ENCODE results near the gene STK32C. TPM values are rescaled to one million over a fixed set of nuclear protein-coding genes. Genes with fewer than 3 reads are reported as not detected.

Gene STK32C
- polyA plus RNA-seq, 1 donor from 2014 or later: 23.2 TPM

- no peaks in the 10 kb centered on the region for H3F3A ChIP-seq (ENCODE audit: insufficient read depth, low read length, poor library complexity, severe bottlenecking)
Observed at GRCh38 chr10:132181691-132182425, 125.9 kb downstream of the STK32C start.

DNA sequence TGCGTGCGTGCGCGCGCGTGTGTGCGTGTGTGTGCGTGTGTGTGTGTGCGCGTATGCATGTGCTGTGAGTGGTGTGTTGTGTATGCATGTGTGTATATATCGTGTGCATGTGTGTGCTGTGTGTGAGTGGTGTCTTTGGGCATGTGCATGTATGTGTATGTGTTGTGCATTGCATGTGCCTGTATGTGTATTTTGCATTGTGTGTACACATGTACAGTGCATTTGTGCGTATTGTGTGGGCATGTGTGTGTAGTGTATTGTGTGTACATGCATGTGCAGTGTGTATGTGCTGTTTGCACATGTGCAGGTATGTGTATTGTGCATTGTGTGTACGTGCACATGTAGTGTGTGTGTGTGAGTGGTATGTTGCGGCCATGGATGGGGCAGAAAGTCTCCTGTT lies 127.0 kb downstream of the STK32C start:
- H3K9me2 ChIP-seq (ENCODE audit: insufficient read depth, low read length): no peaks in the 10 kb centered on the region
- no peak overlapping the region for H3K27ac ChIP-seq (ENCODE audit: low read length)
- no peak overlapping the region for H3K4me2 ChIP-seq (ENCODE audit: low read length)
- H3K4me3 ChIP-seq (ENCODE audit: low read length): no peak overlapping the region
- no peaks in the 10 kb centered on the region for H3K9me3 ChIP-seq (ENCODE audit: low read length)
- no peak overlapping the region for H2AFZ ChIP-seq (ENCODE audit: low read depth, low read length)
- H3K36me3 ChIP-seq (ENCODE audit: insufficient read depth, low read length): no peaks in the 10 kb centered on the region
- H3K27me3 ChIP-seq (ENCODE audit: insufficient read depth, low read depth, low read length): peaks cover 18% of the 10 kb centered on the region
- no peaks in the 10 kb centered on the region for H3F3A ChIP-seq (ENCODE audit: insufficient read depth, low read length, poor library complexity, severe bottlenecking)
- H3K9ac ChIP-seq (ENCODE audit: low read length): no peak overlapping the region
- no peaks in the 10 kb centered on the region for H3K79me2 ChIP-seq (replicated peaks; ENCODE audit: insufficient read depth, low read length)
- H4K20me1 ChIP-seq (ENCODE audit: insufficient read depth): no peaks in the 10 kb centered on the region
- TF ChIP-seq CTCF (IDR thresholded peaks at IDR 0.05; ENCODE audit: poor library complexity, severe bottlenecking): no peak
- no peak for TF ChIP-seq RAD21 (conservative IDR thresholded peaks at IDR 0.05)
- TF ChIP-seq SMC3 (conservative IDR thresholded peaks at IDR 0.05; ENCODE audit: poor library complexity): no peak
- TF ChIP-seq MXI1 (conservative IDR thresholded peaks at IDR 0.05; ENCODE audit: poor library complexity, severe bottlenecking): no peak
- TF ChIP-seq EP300 (conservative IDR thresholded peaks at IDR 0.05; ENCODE audit: poor library complexity, severe bottlenecking): no peak
- no peak for TF ChIP-seq EZH2 (IDR thresholded peaks at IDR 0.05; ENCODE audit: borderline replicate concordance, insufficient read depth, low read length, poor library complexity, severe bottlenecking)
- TF ChIP-seq TAF1 (IDR thresholded peaks at IDR 0.05; ENCODE audit: low read depth): no peak
- TF ChIP-seq POLR2AphosphoS5 (IDR thresholded peaks at IDR 0.05): no peak

More at GRCh38 chr10:132181691-132182425, 125.9 kb downstream of the STK32C start:
- Histone ChIP-seq H3K27me3 (ENCODE audit: insufficient read depth, low read depth, low read length) (peaks cover 26% of the 10 kb centered on the region), H3K27ac (ENCODE audit: low read length) (no peak overlapping the region), H3K9me3 (ENCODE audit: low read length) (no peaks in the 10 kb centered on the region), H3K4me2 (ENCODE audit: low read length) (no peak overlapping the region), H3K79me2 (replicated peaks; ENCODE audit: insufficient read depth, low read length) (no peaks in the 10 kb centered on the region), H2AFZ (ENCODE audit: low read depth, low read length) (no peak overlapping the region), H3K4me3 (ENCODE audit: low read length) (no peak overlapping the region), H3K9ac (ENCODE audit: low read length) (no peak overlapping the region), H3K36me3 (ENCODE audit: insufficient read depth, low read length) (no peaks in the 10 kb centered on the region), H3K9me2 (ENCODE audit: insufficient read depth, low read length) (no peaks in the 10 kb centered on the region), H4K20me1 (ENCODE audit: insufficient read depth) (no peaks in the 10 kb centered on the region)
- TF ChIP-seq MXI1 (conservative IDR thresholded peaks at IDR 0.05; ENCODE audit: poor library complexity, severe bottlenecking) (no peak), RAD21 (conservative IDR thresholded peaks at IDR 0.05) (no peak), EZH2 (IDR thresholded peaks at IDR 0.05; ENCODE audit: borderline replicate concordance, insufficient read depth, low read length, poor library complexity, severe bottlenecking) (no peak), REST (IDR thresholded peaks at IDR 0.05; ENCODE audit: borderline replicate concordance) (no peak), TAF1 (IDR thresholded peaks at IDR 0.05; ENCODE audit: low read depth) (no peak), SMC3 (conservative IDR thresholded peaks at IDR 0.05; ENCODE audit: poor library complexity) (no peak), CTCF (IDR thresholded peaks at IDR 0.05; ENCODE audit: poor library complexity, severe bottlenecking) (no peak), EP300 (conservative IDR thresholded peaks at IDR 0.05; ENCODE audit: poor library complexity, severe bottlenecking) (no peak), POLR2AphosphoS5 (IDR thresholded peaks at IDR 0.05) (no peak)

Data from neural cell (in vitro differentiated cells).